ENCODE data around the gene SYNPO2L.

- TF ChIP-seq CTCF (IDR thresholded peaks at IDR 0.05): no peak
- TF ChIP-seq EP300 (IDR thresholded peaks at IDR 0.05): no peak
- no peak for TF ChIP-seq POLR2A (IDR thresholded peaks at IDR 0.05)
Measured at GRCh38 chr10:73647875-73648651, 7.8 kb downstream of the SYNPO2L start.

Measured in gastroesophageal sphincter (tissue), 3 donors.